Measurements from ENCODE around the gene ZNF282. TPM values are rescaled to one million over a fixed set of nuclear protein-coding genes. Genes with fewer than 3 reads are reported as not detected.
A peak's percentile ranks its signal among the peaks of the same experiment; 100 is the strongest.

The ZNF282 gene
- total RNA-seq, 1 experiment from 2014 or later, result 39.0 TPM

DNA sequence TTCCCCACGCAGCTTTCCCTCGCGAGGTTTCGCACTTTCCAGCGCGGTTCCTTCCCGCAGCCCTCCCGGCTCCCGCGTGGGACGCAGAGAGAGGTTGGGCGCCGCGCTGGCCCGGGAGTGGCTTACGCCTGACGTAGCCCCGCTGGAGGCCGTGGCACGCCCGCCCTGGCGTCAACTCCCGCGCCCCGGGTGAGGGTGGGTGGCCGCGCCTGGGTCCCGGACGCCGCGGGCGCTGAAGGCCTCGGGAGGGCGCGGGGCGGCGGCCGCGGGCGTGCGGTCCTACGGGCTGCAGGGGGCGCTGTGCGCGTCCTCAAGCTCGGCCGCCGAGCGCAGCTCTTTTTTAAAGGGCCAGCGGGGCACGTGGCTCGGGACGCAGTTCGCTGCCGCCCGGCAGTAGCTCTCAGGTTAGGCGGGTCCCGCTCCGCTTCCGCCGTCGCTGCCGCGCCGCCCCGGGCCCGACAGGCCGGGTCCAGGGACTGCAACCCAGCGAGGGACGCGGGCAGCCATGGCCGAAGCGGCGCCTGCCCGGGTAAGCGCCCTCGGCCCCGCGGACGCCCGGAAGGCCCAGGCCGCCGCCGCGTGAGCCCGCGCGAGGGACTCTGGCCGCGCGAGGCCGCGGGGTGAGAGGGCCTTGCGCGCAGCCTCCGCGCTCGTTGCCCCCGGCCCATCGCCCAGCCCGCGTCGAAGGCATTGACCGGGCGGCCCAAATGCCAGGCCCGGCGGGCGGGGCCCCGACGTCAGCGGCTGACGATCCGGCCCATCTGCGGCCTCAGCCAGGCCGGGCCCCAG, 66.7 kb downstream of the ZNF282 start, which contains the start of gene ZNF783:
Gene ZNF783, plus strand, starts transcription at position 368 of the 789 bp plus-strand sequence. Its CDS starts 138 bp downstream, at position 506.
- DNase-seq, result peak; percentile 83
- Histone ChIP-seq H3K4me2 (ENCODE audit: insufficient read depth, insufficient read length, low read length) (peak within 1 kb of the TSS; percentile 52), H2BK15ac (ENCODE audit: low read depth, low read length) (no peak within 1 kb of the TSS), H2AFZ (ENCODE audit: low read length) (no peak within 1 kb of the TSS), H3K23ac (ENCODE audit: insufficient read length, low read depth, low read length) (no peak within 1 kb of the TSS), H4K91ac (ENCODE audit: insufficient read length, low read depth, low read length) (no peak within 1 kb of the TSS), H4K5ac (ENCODE audit: insufficient read length, low read depth, low read length) (no peak within 1 kb of the TSS), H2BK5ac (ENCODE audit: insufficient read length, low read length) (no peak within 1 kb of the TSS), H3K4ac (ENCODE audit: low read depth, low read length) (no peak within 1 kb of the TSS), H3K18ac (ENCODE audit: insufficient read length, low read depth, low read length) (peak within 1 kb of the TSS; percentile 63), H4K20me1 (ENCODE audit: control insufficient read depth, insufficient read depth, insufficient read length) (no peaks in the 10 kb centered on the region), H3K79me2 (ENCODE audit: insufficient read depth, low read length) (no peaks in the 10 kb centered on the region; the same call in 1 of the 2 replicates), H4K8ac (replicated peaks; ENCODE audit: insufficient read length, low read depth, low read length) (no peak within 1 kb of the TSS), H3K79me1 (ENCODE audit: insufficient read depth, low read depth, low read length, poor library complexity, severe bottlenecking) (no peaks in the 10 kb centered on the region), H3T11ph (ENCODE audit: low read length) (no peak within 1 kb of the TSS), H3K9me3 (ENCODE audit: control insufficient read depth, low read depth, low read length) (no peaks in the 10 kb centered on the region), H2BK120ac (ENCODE audit: low read depth, low read length, poor library complexity, severe bottlenecking) (no peak within 1 kb of the TSS), H2BK20ac (ENCODE audit: low read depth, low read length, poor library complexity, severe bottlenecking) (no peak within 1 kb of the TSS), H3K23me2 (ENCODE audit: insufficient read length, low read depth, low read length, poor library complexity, severe bottlenecking) (no peaks in the 10 kb centered on the region), H3K56ac (ENCODE audit: insufficient read length, low read depth, low read length) (no peak within 1 kb of the TSS), H3K4me1 (ENCODE audit: insufficient read depth, low read length) (no peaks in the 10 kb centered on the region), H3K14ac (ENCODE audit: insufficient read depth, low read length) (peak within 1 kb of the TSS; percentile 89), H3K27me3 (ENCODE audit: insufficient read depth, low read length) (no peaks in the 10 kb centered on the region), H3K27ac (ENCODE audit: insufficient read length, low read depth, low read length) (no peak within 1 kb of the TSS), H2BK12ac (ENCODE audit: insufficient read length, low read depth, low read length) (no peak within 1 kb of the TSS), H2AK5ac (ENCODE audit: insufficient read length, low read length) (no peak within 1 kb of the TSS), H3K9ac (ENCODE audit: extremely low read depth, insufficient read length, low read length) (peak within 1 kb of the TSS; percentile 41)
- peaks cover 12 to 17% (median 16%) of the 10 kb centered on the region in 3 experiments; a peak in 6 of 7 replicates for H3K36me3 Mint-ChIP-seq (ENCODE audit: insufficient read depth in 1 of 3, low read depth in 3 of 3)
- TF ChIP-seq, protein P1, sequence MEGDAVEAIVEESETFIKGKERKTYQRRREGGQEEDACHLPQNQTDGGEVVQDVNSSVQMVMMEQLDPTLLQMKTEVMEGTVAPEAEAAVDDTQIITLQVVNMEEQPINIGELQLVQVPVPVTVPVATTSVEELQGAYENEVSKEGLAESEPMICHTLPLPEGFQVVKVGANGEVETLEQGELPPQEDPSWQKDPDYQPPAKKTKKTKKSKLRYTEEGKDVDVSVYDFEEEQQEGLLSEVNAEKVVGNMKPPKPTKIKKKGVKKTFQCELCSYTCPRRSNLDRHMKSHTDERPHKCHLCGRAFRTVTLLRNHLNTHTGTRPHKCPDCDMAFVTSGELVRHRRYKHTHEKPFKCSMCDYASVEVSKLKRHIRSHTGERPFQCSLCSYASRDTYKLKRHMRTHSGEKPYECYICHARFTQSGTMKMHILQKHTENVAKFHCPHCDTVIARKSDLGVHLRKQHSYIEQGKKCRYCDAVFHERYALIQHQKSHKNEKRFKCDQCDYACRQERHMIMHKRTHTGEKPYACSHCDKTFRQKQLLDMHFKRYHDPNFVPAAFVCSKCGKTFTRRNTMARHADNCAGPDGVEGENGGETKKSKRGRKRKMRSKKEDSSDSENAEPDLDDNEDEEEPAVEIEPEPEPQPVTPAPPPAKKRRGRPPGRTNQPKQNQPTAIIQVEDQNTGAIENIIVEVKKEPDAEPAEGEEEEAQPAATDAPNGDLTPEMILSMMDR (conservative IDR thresholded peaks at IDR 0.05), result peak; percentile 88
- peaks cover 0 to 10% of the 10 kb centered on the region in 2 experiments; a peak in 3 of 4 replicates for H3K4me1 Mint-ChIP-seq
- H3K27me3 Mint-ChIP-seq (ENCODE audit: low read depth), result peaks cover 6% of the 10 kb centered on the region
- no peak within 1 kb of the TSS for H3K27ac Mint-ChIP-seq
- H3K9me3 Mint-ChIP-seq, result no peaks in the 10 kb centered on the region
- peak within 1 kb of the TSS; percentile 63 to 85 for H3K4me3 Mint-ChIP-seq
- WGBS (ENCODE audit: extremely low coverage, insufficient read length, low lambda C conversion rate), result no CpG with 5 or more reads among the region's 115 CpGs

All from H9 (cell line).